HEK293T (cell line): ENCODE data around the gene SLC8B1.

ENCODE experiments used
- CTCF ChIA-PET: fragments of 350-600 bp; formaldehyde crosslinking; extraction: SDS; loops from one replicate; lab custom pipeline; 2021; ENCODE audit warnings: antibody characterized with exemption, inconsistent platforms; lab: Yijun Ruan, JAX
- POLR2A ChIA-PET: fragments of 350-600 bp; formaldehyde crosslinking; extraction: SDS; loops from one replicate; lab custom pipeline; 2020; ENCODE audit warnings: antibody characterized with exemption, inconsistent platforms; lab: Yijun Ruan, JAX
- DNase-seq: peaks from one replicate; pipeline ENCODE4 v3.0.0; 2012; ENCODE audit warnings: mixed read lengths; ENCODE audit errors: extremely low spot score
- ARNT ChIP-seq: fragments of 450-650 bp; IDR thresholded peaks from 2 replicates; pipeline ENCODE4 v1.6.1; 2017; ENCODE audit warnings: mild to moderate bottlenecking
- BHLHE40 ChIP-seq: fragments of 450-650 bp; IDR thresholded peaks from 2 replicates; pipeline ENCODE4 v1.6.1; 2016; ENCODE audit warnings: mild to moderate bottlenecking, moderate library complexity, borderline replicate concordance
- CTBP1 ChIP-seq: fragments of 450-650 bp; IDR thresholded peaks from 2 replicates; pipeline ENCODE4 v1.6.1; 2016; ENCODE audit warnings: borderline replicate concordance
- ELF4 ChIP-seq: fragments of 450-650 bp; IDR thresholded peaks from 2 replicates; pipeline ENCODE4 v1.6.1; 2017; ENCODE audit warnings: antibody characterized with exemption
- FOXA1 ChIP-seq: fragments of 450-650 bp; IDR thresholded peaks from 2 replicates; pipeline ENCODE4 v1.6.1; 2016; ENCODE audit warnings: mild to moderate bottlenecking
- FOXK2 ChIP-seq: fragments of 450-650 bp; IDR thresholded peaks from 2 replicates; pipeline ENCODE4 v1.6.1; 2016; ENCODE audit warnings: mild to moderate bottlenecking
- FOXM1 ChIP-seq: fragments of 450-650 bp; IDR thresholded peaks from 2 replicates; pipeline ENCODE4 v1.6.1; 2017; ENCODE audit warnings: mild to moderate bottlenecking, borderline replicate concordance
- HDGF ChIP-seq: fragments of 450-650 bp; IDR thresholded peaks from 2 replicates; pipeline ENCODE4 v1.6.1; 2017; ENCODE audit warnings: antibody characterized with exemption, borderline replicate concordance
- L3MBTL2 ChIP-seq: fragments of 450-650 bp; conservative IDR thresholded peaks from 2 replicates; pipeline ENCODE4 v1.6.1; 2016; ENCODE audit warnings: mild to moderate bottlenecking
- LEF1 ChIP-seq: fragments of 450-650 bp; IDR thresholded peaks from 2 replicates; pipeline ENCODE4 v1.6.1; 2017; ENCODE audit warnings: mild to moderate bottlenecking, borderline replicate concordance
- NFRKB ChIP-seq: fragments of 450-650 bp; IDR thresholded peaks from 2 replicates; pipeline ENCODE4 v1.6.1; 2016; ENCODE audit warnings: mild to moderate bottlenecking, moderate library complexity
- PKNOX1 ChIP-seq: fragments of 450-650 bp; IDR thresholded peaks from 2 replicates; pipeline ENCODE4 v1.6.1; 2016
- SP1 ChIP-seq: fragments of 450-650 bp; IDR thresholded peaks from 2 replicates; pipeline ENCODE4 v1.6.1; 2017
- SUZ12 ChIP-seq: fragments of 450-650 bp; IDR thresholded peaks from 2 replicates; pipeline ENCODE4 v1.6.1; 2016; ENCODE audit warnings: mild to moderate bottlenecking
- TARDBP ChIP-seq: fragments of 450-650 bp; IDR thresholded peaks from 2 replicates; pipeline ENCODE4 v1.6.1; 2016
- ZNF384 ChIP-seq: fragments of 450-650 bp; IDR thresholded peaks from 2 replicates; pipeline ENCODE4 v1.6.1; 2016

The SLC8B1 gene

DNA sequence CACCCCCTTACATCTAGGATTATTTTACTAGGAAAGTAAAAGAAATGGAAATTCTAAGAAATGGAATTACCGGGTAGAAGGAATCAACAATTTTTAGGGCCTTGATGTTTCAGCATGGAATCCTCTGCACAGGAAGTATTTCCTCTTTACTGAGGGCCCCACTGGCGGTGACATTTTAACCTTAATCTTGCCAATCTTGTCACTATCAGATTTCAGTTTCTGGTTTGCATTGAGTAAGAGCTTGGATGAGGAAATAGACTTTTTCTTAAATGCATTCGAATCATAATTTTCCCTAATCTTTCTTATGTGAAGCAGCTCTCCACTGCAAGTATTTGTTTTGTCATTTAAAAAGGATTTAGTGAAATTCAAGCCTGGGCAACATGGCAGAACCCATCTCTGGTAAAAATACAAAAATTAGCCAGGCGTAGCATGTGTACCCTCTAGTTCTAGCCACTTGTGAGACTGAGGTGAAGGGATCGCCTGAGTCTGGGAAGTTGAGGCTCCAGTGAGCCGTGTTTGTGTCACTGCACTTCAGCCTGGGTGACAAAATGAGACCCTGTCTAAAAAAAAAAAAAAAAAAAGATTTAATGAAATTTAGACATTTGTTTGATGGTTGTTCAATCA, 73.0 kb downstream of the SLC8B1 start:
- DNase-seq, result no peak
- POLR2A ChIA-PET, result no interaction called here
- TF ChIP-seq NFRKB (no peak), TARDBP (no peak), L3MBTL2 (no peak), FOXA1 (no peak), FOXM1 (no peak), SP1 (no peak), ARNT (no peak), CTBP1 (no peak), BHLHE40 (no peak), LEF1 (no peak)
- CTCF ChIA-PET, result interaction anchor here (0.9 kb wide), 1 partner anchor 200 kb away, joined by 3 read pairs; no protein-coding TSS in a partner anchor

DNA sequence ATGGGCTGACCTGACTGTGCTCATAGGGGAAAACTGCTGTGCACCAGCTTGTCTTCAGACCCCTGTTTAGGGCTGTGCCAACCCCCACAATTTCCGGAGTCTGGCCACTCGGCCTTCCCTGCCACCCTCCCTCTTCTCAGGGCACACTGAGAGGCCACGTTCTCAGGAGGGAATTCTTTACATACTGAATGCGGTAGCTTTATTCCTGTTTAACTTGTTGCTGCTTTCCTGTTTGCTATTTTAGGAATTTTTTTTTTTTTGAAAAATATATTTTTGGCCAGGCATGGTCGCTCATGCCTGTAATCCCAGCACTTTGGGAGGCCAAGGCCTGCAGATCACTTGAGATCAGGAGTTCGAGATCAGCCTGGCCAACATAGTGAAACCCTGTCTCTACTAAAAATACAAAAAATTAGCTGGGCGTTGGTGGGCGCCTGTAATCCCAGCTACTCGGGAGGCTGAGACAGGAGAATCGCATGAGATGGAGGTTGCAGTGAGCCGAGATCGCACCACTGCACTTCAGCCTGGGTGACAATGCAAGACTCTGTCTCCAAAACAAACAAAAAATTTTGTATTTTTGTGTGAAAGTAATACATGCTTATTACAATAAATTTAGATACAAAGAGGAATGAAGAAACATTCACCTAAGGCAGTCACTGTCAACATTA, 74.1 kb downstream of the SLC8B1 start:
- POLR2A ChIA-PET, result no interaction called here
- DNase-seq, result no peak
- CTCF ChIA-PET, result interaction anchor here (0.9 kb wide), 1 partner anchor 201 kb away, joined by 3 read pairs; no protein-coding TSS in a partner anchor
- no peak for TF ChIP-seq FOXM1
- no peak for TF ChIP-seq PKNOX1
- TF ChIP-seq L3MBTL2, result no peak
- no peak for TF ChIP-seq NFRKB
- TF ChIP-seq LEF1, result no peak
- no peak for TF ChIP-seq HDGF
- no peak for TF ChIP-seq BHLHE40
- TF ChIP-seq TARDBP, result no peak
- no peak for TF ChIP-seq FOXK2
- no peak for TF ChIP-seq ZNF384
- no peak for TF ChIP-seq FOXA1
- no peak for TF ChIP-seq CTBP1
- no peak for TF ChIP-seq SP1
- no peak for TF ChIP-seq ARNT
- no peak for TF ChIP-seq ELF4
- no peak for TF ChIP-seq SUZ12

- TF ChIP-seq ELF4 (no peak), TARDBP (no peak), SUZ12 (no peak), L3MBTL2 (no peak), PKNOX1 (no peak), BHLHE40 (no peak), FOXA1 (no peak), ZNF384 (no peak), LEF1 (no peak), NFRKB (no peak), HDGF (no peak), CTBP1 (no peak), FOXK2 (no peak), SP1 (no peak), FOXM1 (no peak), ARNT (no peak)
- CTCF ChIA-PET, result no interaction called here
These were observed 74.8 kb downstream of the SLC8B1 start for GRCh38 chr12:113260127-113260526.

GRCh38 chr12:113257564-113257963, 77.3 kb downstream of the SLC8B1 start:
- DNase-seq, result no peak
- TF ChIP-seq FOXM1 (no peak), SP1 (no peak), FOXK2 (no peak), BHLHE40 (no peak), ARNT (no peak), ZNF384 (no peak), SUZ12 (no peak)
- POLR2A ChIA-PET, result no interaction called here
- CTCF ChIA-PET, result no interaction called here

More at GRCh38 chr12:113260127-113260526, 74.8 kb downstream of the SLC8B1 start:
- POLR2A ChIA-PET, result no interaction called here
- no peak for DNase-seq

- TF ChIP-seq TARDBP (no peak), LEF1 (no peak), CTBP1 (no peak), SUZ12 (no peak), PKNOX1 (no peak), ARNT (no peak), ZNF384 (no peak)
- ChIA-PET CTCF (no interaction called here), POLR2A (no interaction called here)
- no peak for DNase-seq
These were observed 80.6 kb downstream of the SLC8B1 start for GRCh38 chr12:113254298-113254697.
